Activated CD8-positive, alpha-beta T cell treated with anti-CD3 and anti-CD28 coated beads, Interleukin-2, amount 10 ng/mL, durations not matched to agents 7 days and 5 days (primary cell): Measurements from ENCODE around the gene GLP1R. TPM values are rescaled to one million over a fixed set of nuclear protein-coding genes. Genes with fewer than 3 reads are reported as not detected.
"Not testable (repeated sequence)": the region's sequence is repeated elsewhere in the genome, so short reads cannot be mapped to it uniquely, and the experiment has no call there.

ENCODE experiments used
- ATAC-seq: fragments of 150-1000 bp; cut with Tn5 transposase; one replicate; pipeline ENCODE4 v1.10.0; 2021; ENCODE audit warnings: moderate library complexity
- CTCF ChIA-PET: fragments of 350-600 bp; sonication (Branson Sonifier 250); formaldehyde crosslinking; loops from one replicate; lab custom pipeline; 2021; ENCODE audit warnings: antibody characterized with exemption; lab: Charles Lee
- POLR2A ChIA-PET: fragments of 350-600 bp; sonication (Branson Sonifier 250); formaldehyde crosslinking; loops from one replicate; lab custom pipeline; 2021; ENCODE audit warnings: antibody characterized with exemption; lab: Charles Lee
- DNase-seq: peaks from one replicate; pipeline ENCODE4 v3.0.0-alpha.2; 2020
- H3K27ac Mint-ChIP-seq: one replicate; pipeline ENCODE4 v1.8.0; 2021; ENCODE audit warnings: mild to moderate bottlenecking, mixed read lengths
- H3K27me3 Mint-ChIP-seq: one replicate; pipeline ENCODE4 v1.8.0; 2021; ENCODE audit warnings: low read depth, mixed read lengths
- H3K36me3 Mint-ChIP-seq: one replicate; pipeline ENCODE4 v1.8.0; 2021; ENCODE audit warnings: low read depth, mixed read lengths
- H3K4me1 Mint-ChIP-seq: one replicate; pipeline ENCODE4 v1.8.0; 2021; ENCODE audit warnings: low read depth, mixed read lengths
- H3K4me3 Mint-ChIP-seq: one replicate; pipeline ENCODE4 v1.8.0; 2021; ENCODE audit warnings: mild to moderate bottlenecking, mixed read lengths
- H3K9me3 Mint-ChIP-seq: one replicate; pipeline ENCODE4 v1.8.0; 2022; ENCODE audit warnings: mixed read lengths; ENCODE audit not compliant: insufficient read depth
- total RNA-seq, 2 experiments: library from RNA; stranded (reverse); gene quantifications; one replicate each; pipeline ENCODE4 v1.2.3, GENCODE V29; 2021

The GLP1R gene
- total RNA-seq, 2 experiments from 2014 or later = not detected

DNA sequence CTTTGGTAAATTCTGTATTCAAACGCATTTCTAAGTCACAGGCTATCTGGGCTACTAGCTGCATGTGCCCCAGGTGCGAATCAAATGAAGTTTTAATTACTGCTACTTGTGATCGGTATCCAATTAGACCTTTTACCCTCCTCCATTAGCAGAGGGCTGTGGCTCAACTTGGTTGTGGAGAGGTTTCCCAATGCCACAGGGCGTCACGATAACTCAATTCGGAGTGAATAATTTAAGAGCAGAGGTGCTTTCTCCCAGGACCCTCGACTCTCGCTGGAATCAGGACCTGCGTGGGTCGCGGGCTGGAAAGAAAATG, 65.8 kb downstream of the GLP1R start:
- ChIA-PET POLR2A (interaction anchor here (0.7 to 1.7 kb wide), 8 partner anchors 14 to 232 kb away, joined by 3 to 11 read pairs (median 4); no protein-coding TSS in a partner anchor), CTCF (interaction anchor here (1.0 to 2.5 kb wide), 6 partner anchors 10 to 196 kb away, joined by 3 to 12 read pairs (median 4); no protein-coding TSS in a partner anchor)
- DNase-seq (no peak), ATAC-seq (peak; percentile 13)
- Mint-ChIP-seq H3K4me3 (peak overlapping the region; percentile 87), H3K27me3 (no peaks in the 10 kb centered on the region), H3K36me3 (peaks cover 8% of the 10 kb centered on the region), H3K9me3 (no peaks in the 10 kb centered on the region), H3K27ac (peak overlapping the region; percentile 96), H3K4me1 (peaks cover 58% of the 10 kb centered on the region)

DNA sequence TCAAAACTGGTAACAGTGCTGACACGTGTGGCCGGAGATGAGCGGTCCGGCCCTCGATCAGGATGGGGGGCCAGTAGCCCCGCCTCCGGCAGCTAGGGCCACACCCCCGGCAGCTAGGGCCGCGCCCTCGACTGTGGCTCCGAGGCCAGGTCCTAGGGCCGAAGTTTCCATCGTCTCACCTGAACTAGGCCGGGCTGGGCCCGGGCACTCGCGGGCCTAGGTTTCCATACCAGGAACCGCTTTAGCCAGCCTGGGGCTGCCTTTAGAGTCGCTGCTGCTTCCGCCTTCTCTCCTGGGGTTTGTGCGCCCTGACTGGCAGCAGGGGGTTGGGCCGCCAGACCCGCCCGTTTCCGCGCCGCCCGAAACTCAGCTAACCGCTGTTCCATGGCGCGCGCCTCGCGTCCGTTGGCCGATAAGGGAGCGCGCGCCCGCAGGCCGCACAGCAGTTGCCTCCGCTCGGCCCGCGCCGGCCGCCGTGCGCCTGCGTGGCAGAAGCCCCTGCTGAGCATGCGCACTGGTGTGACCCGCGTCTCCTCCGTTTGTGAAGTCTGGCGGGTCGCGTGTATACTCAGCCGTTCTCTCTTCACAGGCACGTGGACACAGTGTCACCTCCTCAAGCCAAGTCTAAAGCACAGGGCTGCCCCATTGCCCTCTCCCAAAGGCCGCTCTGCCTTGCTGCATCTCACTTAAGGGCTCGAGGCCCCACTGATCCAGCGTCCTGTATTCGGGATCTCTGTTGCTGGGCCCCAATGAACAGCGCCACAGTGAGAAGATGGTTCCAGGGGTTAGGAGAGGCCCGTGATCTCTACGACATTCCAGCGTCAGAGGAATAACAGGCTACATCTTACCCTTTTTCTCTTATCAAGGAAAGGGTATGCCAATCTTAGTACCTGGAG, 66.4 kb downstream of the GLP1R start, which contains the start of gene SAYSD1:
Gene SAYSD1 (minus strand): TSS at position 483 of the 896 bp plus-strand sequence. CDS start 97 bp downstream, at position 386.
- H3K9me3 Mint-ChIP-seq = no peaks in the 10 kb centered on the region
- peaks cover 1% of the 10 kb centered on the region for H3K27me3 Mint-ChIP-seq
- H3K27ac Mint-ChIP-seq = peak within 1 kb of the TSS; percentile 96

DNA sequence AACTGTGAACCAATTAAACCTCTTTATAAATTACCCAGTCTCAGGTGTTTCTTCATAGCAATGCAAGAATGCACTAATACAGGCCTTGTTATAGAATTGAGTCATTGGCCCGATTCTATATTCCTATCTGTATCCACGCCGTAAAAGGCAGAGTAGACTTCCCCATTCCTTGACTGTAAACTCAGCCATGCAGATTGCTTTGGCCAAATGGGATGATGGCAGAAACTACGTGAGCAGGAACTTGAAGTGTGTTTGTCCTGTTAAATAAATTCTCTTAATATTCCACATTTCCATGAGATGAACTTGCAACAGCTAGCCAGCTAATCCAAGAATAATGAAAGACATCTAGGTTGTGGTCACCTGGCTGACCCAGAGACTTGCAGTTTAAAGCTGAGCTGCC, 70.3 kb downstream of the GLP1R start:
- CTCF ChIA-PET = interaction anchor here (0.9 to 1.1 kb wide), 3 partner anchors 30 to 247 kb away, joined by 3 to 4 read pairs (median 3); no protein-coding TSS in a partner anchor
- POLR2A ChIA-PET = no interaction called here
- no peak for ATAC-seq
- Mint-ChIP-seq H3K4me1 (peaks cover 19% of the 10 kb centered on the region), H3K27ac (no peak overlapping the region), H3K9me3 (no peaks in the 10 kb centered on the region), H3K4me3 (no peak overlapping the region), H3K36me3 (no peaks in the 10 kb centered on the region), H3K27me3 (peaks cover 7% of the 10 kb centered on the region)
- DNase-seq = no peak

More for the DNA sequence above, 66.4 kb downstream of the GLP1R start, which contains the start of gene SAYSD1:
- H3K36me3 Mint-ChIP-seq = peaks cover 7% of the 10 kb centered on the region
- ChIA-PET POLR2A (interaction anchor here (0.7 to 1.7 kb wide), 7 partner anchors 15 to 232 kb away, joined by 3 to 11 read pairs (median 3); no protein-coding TSS in a partner anchor), CTCF (interaction anchor here (1.0 to 2.5 kb wide), 6 partner anchors 9 to 196 kb away, joined by 3 to 12 read pairs (median 4); no protein-coding TSS in a partner anchor)
- H3K4me1 Mint-ChIP-seq = peaks cover 58% of the 10 kb centered on the region
- H3K4me3 Mint-ChIP-seq = peak within 1 kb of the TSS; percentile 87
- ATAC-seq (peak; percentile 89), DNase-seq (peak; percentile 95)

DNA sequence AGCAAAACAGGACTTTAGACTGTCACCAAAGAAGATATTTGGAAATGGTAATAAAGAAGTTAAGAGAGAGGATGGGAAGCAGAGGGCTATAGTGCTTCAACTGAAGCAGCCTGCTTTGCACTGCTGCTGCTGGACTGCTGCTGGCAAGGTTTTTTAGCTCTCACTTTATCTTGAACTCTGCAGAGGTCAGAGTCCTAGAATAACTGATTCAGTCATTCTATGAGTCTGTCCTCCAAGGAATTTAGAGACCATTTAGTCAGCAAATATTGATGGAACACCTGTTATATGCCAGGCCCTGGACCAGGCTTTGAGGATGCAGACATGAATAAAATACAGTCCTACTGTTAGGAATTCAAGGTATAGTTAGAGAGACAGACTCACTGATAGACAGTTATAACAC, 75.5 kb downstream of the GLP1R start:
- no peak for DNase-seq
- POLR2A ChIA-PET = no interaction called here
- Mint-ChIP-seq H3K27ac (no peak overlapping the region), H3K36me3 (no peaks in the 10 kb centered on the region), H3K4me1 (no peaks in the 10 kb centered on the region), H3K4me3 (no peak overlapping the region), H3K27me3 (peaks cover 17% of the 10 kb centered on the region), H3K9me3 (no peaks in the 10 kb centered on the region)
- no peak for ATAC-seq
- CTCF ChIA-PET = interaction anchor here (1.2 to 1.7 kb wide), 3 partner anchors 10 to 150 kb away, joined by 3 to 4 read pairs (median 3); no protein-coding TSS in a partner anchor

DNA sequence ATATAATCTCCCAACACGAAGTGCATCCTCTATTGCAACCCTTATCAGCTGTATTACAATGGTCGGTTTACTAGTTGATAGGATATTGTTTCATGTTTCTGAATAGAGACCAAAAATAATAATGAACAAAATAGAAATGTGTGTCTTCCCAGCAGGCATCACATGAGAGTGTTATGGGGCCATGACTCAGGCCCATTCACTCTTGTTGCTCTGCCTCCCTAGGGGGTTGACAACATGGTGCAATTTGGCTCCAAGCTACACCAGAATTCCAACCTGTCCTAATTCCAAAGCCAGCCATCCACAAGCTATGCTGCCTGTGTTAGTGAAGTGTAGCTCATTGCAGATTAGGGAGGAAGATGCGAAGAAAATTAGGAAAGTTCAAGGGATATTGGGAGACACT, 79.5 kb downstream of the GLP1R start:
- Mint-ChIP-seq H3K4me3 (no peak overlapping the region), H3K36me3 (no peaks in the 10 kb centered on the region), H3K27ac (no peak overlapping the region), H3K27me3 (peaks cover 10% of the 10 kb centered on the region), H3K9me3 (no peaks in the 10 kb centered on the region), H3K4me1 (no peaks in the 10 kb centered on the region)
- DNase-seq = no peak
- no peak for ATAC-seq
- ChIA-PET POLR2A (no interaction called here), CTCF (interaction anchor here (2.5 kb wide), 1 partner anchor 11 kb away, joined by 6 read pairs; no protein-coding TSS in a partner anchor)

DNA sequence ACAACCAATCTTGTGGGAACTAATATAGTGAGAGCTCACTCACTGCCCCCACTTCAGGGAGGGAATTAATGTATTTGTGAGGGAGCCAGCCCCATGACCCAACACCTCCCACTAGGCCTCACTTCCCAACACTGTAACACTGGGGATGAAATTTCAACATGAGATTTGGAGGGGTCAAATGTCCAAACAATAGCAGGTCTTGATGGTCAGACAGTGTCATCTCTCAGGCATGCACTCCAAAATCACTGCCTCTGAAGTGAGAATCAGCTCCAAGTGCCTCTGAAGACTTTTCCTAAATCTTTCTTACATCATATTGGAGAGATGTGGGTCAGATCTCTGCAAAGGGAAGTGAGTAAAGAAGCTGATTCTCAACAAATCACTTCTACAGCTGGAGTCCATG, 80.3 kb downstream of the GLP1R start:
- no peak for DNase-seq
- peaks cover 10% of the 10 kb centered on the region for H3K27me3 Mint-ChIP-seq
- ChIA-PET POLR2A (no interaction called here), CTCF (interaction anchor here (2.5 kb wide), 1 partner anchor 11 kb away, joined by 6 read pairs; no protein-coding TSS in a partner anchor)
- H3K36me3 Mint-ChIP-seq = no peaks in the 10 kb centered on the region
- no peak overlapping the region for H3K27ac Mint-ChIP-seq
- no peaks in the 10 kb centered on the region for H3K4me1 Mint-ChIP-seq
- H3K9me3 Mint-ChIP-seq = no peaks in the 10 kb centered on the region
- ATAC-seq = no peak
- H3K4me3 Mint-ChIP-seq = no peak overlapping the region

DNA sequence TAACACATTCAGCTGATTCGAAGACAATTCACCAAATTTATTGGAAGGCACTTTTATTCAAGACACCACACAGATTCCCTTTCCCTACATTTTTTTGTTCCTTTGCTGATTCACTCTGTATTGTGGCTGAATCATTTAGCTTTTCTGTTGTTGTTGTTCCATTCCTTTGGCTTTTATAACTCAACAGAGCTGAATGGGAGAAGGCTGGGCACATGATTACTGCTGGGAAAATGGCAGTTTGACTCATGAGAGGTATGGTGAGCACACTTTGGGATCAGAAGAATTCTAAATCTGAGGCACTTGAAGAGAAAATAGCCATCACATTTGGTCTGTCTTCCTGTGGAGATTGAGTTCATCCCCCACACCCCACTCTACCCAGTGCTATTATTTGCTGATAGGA, 82.1 kb downstream of the GLP1R start:
- no peaks in the 10 kb centered on the region for H3K36me3 Mint-ChIP-seq
- CTCF ChIA-PET = interaction anchor here (1.0 kb wide), 1 partner anchor 22 kb away, joined by 4 read pairs; no protein-coding TSS in a partner anchor
- no peak overlapping the region for H3K4me3 Mint-ChIP-seq
- DNase-seq (no peak), ATAC-seq (no peak)
- H3K4me1 Mint-ChIP-seq = no peaks in the 10 kb centered on the region
- peaks cover 4% of the 10 kb centered on the region for H3K27me3 Mint-ChIP-seq
- POLR2A ChIA-PET = interaction anchor here (1.1 kb wide), 1 partner anchor 16 kb away, joined by 3 read pairs; the partner anchor contains the start of gene SAYSD1
- H3K27ac Mint-ChIP-seq = no peak overlapping the region
- no peaks in the 10 kb centered on the region for H3K9me3 Mint-ChIP-seq

DNA sequence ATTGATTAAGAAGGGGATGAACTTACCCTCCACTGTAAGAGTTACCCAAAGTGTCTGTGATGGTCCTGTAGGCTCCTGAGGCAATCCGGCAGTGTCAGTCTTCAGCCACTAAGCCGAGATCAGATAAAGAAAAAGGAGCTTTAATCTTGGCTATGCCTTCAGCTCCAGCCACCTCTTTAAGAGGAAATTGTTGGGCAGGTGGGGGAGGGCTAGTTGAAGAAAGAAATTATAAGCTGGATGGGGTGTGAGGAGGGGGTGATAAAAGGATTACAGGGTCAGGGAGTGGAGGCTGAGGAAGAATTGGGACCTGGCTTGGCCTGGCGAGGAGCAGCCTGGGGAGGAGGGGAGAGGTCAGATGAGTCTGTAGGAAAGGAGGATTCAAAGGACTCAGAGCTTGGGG, 86.2 kb downstream of the GLP1R start:
- H3K27me3 Mint-ChIP-seq, H3K27ac Mint-ChIP-seq, H3K36me3 Mint-ChIP-seq, H3K4me1 Mint-ChIP-seq, H3K4me3 Mint-ChIP-seq, POLR2A ChIA-PET, CTCF ChIA-PET, H3K9me3 Mint-ChIP-seq, DNase-seq, ATAC-seq: not testable (repeated sequence)

DNA sequence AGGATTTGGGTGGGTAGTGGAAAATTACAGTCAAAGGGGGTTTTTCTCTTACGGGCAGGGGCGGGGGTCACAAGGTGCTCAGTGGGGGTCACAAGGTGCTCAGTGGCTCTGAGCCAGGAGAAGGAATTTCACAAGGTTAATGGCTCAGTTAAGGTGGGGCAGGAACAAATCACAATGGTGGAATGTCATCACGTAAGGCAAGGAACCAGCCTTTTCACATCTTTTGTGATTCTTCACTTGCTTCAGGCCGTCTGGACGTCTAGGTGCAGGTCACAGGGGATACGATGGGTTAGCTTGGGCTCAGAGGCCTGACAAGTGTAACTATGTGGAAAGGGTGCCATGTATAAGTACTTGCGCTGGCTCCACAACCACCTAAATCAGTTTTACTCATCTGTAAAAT, 87.6 kb downstream of the GLP1R start:
- H3K4me3 Mint-ChIP-seq, H3K27ac Mint-ChIP-seq, H3K36me3 Mint-ChIP-seq, ATAC-seq, POLR2A ChIA-PET, H3K27me3 Mint-ChIP-seq, H3K4me1 Mint-ChIP-seq, H3K9me3 Mint-ChIP-seq, DNase-seq: not testable (repeated sequence)
- CTCF ChIA-PET = interaction anchor here (0.9 kb wide), 1 partner anchor 16 kb away, joined by 4 read pairs; no protein-coding TSS in a partner anchor

DNA sequence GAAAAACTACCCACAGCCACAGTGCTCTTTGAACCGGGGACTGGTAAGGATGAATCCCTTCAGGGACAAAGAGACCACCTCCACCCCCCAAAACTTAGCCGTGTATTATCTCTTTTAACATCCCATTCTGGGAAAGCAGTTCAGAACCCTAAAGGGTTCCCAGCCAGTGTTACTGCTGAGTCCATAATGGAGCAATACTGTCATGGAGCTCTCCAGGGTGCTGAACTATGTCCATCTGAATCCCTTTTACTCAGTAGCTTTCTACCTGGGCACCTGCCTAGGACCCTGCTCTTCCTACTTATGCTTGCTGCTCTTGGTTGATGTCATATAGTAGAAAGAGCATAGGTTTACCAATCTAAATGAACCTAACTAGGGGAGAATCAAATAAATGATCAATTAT, 88.7 kb downstream of the GLP1R start:
- DNase-seq = peak; percentile 71
- CTCF ChIA-PET = interaction anchor here (0.9 to 2.0 kb wide), 2 partner anchors 15 to 49 kb away, joined by 4 to 7 read pairs; no protein-coding TSS in a partner anchor

More for the DNA sequence above, 88.7 kb downstream of the GLP1R start:
- H3K36me3 Mint-ChIP-seq = no peaks in the 10 kb centered on the region
- ATAC-seq = peak; percentile 49
- H3K27ac Mint-ChIP-seq = no peak overlapping the region
- H3K4me3 Mint-ChIP-seq = no peak overlapping the region
- POLR2A ChIA-PET = no interaction called here
- no peaks in the 10 kb centered on the region for H3K9me3 Mint-ChIP-seq
- peaks cover 9% of the 10 kb centered on the region for H3K27me3 Mint-ChIP-seq
- no peaks in the 10 kb centered on the region for H3K4me1 Mint-ChIP-seq
